NCI-H1092 (cell line): ENCODE data around the gene TLX1.

Experiments used
- DNase-seq: peaks from one replicate; lab custom pipeline; 2025; lab: John Stamatoyannopoulos, UW

Gene TLX1

DNA sequence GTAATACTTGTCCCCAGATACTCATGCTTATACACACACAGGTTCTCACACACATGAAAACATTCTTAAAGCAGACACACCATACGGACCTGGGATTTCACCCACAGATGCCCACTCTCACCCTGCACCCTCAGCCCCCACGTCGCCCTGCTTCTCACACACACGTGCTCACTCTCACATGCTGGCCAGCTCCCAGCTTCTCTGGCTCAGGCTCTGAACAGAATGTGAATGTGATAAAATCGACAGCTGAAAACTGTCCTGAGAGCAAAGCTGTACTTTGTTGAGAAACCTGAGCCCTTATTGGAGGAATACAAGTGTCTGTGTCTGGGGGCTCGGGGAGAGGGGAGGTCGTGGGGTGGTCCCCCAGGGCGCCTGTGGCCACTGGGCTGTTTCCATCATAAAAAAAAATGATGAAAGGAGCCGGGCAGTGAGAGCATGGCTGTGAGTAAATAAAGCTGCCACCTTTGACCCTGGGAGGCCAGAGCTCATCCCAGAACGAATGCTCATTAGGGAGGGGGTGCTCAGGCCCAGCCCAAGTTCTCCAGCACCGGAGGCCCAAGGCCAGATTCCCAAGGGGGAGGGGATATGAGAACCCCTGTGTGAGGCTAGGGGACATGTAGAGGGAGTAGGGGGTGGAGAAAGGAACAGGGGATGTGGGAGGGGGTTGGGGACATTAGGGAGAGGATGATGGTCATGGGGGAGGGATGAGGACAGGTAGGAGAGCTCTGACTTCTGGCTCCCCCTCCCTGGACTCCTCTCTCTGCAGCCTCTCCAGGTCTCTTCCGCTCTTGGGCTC is 18.1 kb upstream of the TLX1 start:
- no peak for DNase-seq

DNA sequence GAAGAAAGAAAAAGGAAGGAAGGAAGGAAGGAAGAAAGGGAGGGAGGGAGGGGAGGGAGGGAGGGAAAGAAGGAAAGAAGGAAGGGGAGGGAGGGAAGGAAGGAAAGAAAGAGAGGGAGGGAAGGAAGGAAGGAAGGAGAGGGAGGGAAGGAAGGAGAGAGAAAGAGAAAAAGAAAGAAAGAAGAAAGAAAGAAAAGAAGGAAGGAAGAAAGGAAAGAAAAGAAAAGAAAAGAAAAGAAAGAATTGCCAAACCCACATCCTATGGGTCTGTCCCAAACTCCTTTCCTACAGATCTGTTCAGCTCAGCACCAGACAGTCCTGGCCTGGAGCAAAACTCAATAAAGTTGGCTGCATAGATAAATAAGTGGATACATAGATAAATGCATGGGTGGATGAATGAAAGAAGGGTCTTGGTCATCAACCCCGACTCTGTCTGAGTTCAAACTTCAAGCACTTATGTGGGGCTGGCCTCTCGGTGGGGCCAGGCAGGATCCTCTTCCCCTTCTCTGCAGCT is 17.2 kb upstream of the TLX1 start:
- no peak for DNase-seq

DNA sequence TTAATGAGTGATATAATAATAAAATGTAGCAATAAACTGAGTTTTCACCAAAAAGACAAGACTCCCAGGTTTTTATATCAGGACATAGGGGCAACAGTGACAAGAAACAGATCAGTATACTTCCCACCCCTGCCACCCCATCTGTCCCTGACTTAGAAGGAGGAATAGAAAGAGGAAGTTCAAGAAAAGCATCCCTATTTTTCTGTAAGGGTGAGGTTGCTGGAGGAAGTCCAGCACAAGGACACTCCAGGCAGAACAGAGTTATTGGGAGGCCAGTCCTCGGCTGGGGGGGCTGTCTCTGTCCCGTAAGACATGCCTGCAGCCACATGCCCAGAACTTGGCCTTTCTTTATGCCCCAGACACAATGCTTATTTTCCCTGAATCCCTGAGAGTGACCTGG is 16.5 kb upstream of the TLX1 start:
- DNase-seq: no peak

DNA sequence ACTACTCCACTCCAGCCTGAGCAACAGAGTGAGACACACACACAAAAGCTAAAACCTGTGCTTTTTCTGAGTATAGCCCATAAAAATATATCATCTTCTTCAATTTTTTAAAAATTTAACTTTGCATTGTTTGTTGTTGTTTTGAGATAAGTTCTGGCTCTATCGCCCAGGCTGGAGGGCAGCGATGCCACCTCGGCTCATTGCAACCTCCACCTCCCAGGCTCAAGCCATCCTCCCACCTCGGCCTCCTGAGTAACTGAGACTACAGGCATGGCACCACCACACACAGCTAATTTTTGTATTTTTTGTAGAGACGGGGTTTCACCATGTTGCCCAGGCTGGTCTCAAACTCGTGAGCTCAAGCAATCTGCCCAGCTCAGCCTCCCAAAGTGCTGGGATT is 14.3 kb upstream of the TLX1 start:
- no peak for DNase-seq

DNA sequence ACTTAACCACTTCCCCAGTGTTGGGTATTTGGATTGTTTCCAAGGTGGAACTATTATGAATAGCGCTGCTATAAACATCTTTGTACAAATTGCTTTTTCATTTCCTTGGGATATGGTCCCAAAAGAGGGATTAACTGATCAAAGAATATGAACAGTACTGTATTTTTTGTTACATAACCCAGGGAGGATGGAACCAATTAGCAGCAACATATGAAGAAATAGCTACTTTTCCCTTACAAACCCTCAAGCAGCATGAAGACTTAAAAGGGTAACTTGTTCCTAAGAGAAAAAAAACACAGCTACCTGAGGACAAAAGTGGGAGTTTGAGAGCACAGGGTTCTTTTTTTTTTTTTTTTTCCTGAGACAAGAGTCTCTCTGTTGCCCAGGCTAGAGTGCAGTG is 13.1 kb upstream of the TLX1 start:
- no peak for DNase-seq

DNA sequence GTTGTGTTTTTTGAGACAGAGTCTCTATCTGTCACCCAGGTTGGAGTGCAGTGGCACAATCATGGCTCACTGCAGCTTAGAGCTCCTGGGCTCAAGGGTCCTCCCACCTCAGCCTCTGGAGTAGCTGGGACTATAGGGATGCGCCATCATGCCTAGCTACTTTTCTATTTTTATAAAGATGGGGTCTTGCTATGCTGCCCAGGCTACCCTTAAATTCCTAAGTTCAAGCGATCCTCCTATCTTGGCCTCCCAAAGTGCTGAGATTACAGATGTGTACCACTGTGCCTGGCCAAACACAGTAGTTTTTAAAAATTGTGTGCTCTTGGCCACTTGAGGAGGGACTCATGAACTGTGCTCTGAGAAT is 10.6 kb upstream of the TLX1 start:
- no peak for DNase-seq

DNA sequence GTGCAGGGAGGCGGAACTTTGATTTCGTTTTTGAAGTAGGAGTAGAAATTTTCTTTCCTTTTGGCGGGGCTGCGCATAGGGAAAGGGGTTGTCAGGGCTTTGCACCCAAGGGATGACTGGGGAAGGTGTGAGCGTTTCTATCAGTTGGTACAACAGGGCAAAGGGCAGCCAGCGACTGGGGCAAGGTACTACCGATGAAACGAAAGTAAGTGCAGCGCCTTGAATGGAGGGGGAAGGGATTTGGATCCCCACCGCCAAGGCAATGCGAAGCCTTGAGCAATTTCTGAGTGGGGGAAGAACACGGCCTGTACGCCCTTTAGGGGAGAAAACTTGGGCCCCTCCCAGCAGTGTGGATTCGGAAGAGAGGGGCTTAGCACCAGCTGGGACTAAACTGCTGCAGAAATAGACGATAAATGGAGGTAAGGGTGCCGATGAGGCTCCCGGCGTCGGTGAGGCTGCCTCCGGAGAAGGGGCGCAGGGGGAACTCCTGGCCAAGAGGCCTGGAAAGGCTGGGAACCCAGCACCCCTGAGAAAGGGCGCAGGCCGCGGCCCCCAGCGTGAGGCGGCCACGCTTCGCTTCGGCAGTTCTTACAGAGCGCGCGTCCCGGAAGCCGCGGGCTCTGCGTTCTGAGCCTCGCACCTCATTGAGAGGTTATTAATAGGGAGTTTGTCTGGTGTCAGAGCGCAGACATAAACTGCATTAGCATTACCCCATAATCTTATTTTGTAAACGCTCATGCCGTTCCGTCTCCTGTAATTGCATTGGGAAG is 10.0 kb upstream of the TLX1 start:
- DNase-seq: no peak

DNA sequence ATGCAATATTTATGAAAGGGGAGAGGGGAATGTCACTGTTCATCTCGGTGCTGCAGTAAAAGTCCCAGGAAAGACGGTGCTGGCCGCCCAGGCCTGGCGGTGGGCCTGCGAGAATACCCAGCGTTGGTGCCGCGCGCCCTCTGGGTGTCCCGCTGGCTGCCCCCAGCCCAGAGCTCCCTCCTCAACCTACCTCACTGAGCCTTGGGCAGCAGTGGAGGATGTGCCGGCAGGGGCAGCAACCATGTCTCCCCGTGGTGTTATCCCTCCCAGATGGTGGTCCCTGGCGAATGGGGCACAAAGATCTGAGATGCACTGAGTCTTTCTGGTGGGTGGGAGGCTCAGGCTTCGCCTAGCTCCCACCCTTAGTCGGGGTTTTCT is 9.5 kb upstream of the TLX1 start:
- no peak for DNase-seq

DNA sequence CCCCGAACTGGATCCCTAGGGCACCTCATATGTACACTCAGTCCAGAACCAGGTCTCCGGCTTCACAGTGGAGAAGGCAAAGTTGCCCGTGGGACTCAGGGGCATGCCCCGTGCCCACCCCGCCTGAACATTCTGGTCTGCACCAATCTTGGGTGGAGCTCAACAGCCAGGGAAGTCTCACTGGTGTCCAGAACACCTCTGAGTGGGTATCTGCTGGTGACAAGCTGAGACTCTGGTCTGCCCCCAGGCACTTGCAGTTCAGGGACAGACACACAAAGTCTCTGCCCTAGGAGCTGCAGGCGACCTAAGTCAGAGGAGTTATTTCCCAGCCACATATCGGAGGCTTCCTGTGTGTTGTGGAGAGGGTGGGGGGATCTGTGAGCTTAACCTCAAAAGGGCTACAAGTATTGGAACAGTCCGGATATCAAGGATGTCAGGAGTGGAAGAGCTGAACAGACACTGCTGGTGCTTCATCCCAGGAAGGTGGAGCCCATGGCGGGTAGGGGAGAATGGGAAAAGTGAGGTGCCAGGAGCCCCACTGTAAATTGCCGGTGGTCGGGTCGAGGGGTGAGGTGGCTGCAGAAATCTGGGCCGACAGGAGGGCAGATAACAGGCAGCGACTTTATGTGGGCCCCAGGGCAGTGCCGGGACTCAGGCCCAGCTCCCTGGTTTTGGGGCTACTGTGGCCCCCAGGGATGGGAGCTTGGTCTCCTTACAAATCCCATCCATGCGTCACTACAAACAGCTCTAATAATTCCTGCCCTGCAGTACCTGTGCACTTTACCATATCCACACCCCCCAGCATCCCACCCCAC is 8.6 kb upstream of the TLX1 start:
- no peak for DNase-seq

DNA sequence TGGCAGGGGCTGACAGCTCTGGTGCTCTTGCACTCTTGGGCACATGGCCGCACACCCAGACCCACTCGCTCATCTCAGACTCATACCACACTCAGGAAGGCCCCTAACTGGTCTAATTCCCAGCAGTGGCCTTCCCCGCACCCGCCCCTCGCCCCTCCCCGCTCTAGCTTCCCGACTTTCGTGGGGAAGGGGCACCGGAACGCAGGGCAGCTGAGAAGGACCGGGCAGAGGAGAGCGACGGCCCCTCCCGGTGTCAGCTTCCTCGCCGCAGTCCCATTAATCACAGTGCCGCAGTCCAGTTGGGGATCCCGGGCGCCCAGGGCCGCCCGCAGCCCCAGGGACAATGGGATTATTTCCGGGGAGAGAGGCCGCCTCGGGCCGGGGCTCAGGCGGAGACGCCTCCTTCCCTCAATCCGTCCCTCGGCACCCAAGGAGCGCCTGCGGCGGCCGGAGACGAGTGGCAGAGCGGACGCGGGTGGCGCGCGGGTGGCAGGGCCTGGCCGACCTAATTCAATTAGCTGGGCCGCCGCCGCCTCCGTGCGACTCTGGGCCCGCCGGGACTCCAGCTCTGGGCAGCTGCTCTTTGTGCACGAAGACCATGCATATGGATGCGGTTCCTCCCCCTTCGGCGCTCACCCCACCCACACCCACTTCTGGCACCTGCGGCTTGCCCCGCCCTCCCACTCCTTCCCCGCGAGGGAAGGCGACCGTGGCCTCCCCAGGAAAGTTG is 7.8 kb upstream of the TLX1 start:
- DNase-seq: no peak

DNA sequence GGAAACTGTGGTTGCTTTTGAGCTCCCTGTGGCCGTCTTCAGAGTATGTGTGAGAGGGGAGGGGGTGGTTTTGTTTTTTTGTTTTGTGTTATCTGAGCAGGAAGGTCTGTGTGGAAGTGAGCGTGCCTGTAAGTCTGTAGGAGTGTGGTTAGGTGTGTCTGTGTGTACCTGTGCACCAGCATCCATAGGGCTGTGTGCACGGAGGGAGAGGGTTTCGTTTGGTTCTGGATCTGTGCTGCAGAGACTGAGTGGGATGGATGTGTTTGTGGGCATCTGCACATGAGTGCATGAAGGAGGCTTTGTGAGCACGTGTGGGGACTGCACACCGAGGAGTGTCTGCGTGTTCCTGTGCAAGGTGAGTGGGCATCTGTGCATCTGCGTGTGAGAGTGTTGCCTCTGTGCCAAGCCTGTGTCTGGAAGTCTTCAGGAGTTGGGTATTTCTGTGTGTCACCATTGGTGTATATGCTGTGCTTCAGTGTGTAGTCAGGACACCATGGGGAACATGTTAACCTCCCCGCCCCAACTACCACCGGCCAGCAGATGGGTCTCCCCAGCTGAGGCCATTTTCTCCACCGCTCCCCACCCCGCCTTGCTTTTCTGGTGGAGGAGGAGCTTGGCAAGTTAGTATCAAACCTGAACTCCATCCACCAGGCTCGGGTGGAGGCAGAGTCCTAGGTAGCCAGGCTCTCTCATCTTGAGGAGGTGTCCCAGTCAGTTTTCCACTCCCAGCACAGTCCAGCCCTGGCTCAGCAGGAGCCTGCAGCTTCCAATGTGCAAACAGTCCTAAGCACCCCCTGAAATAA is 7.1 kb upstream of the TLX1 start:
- DNase-seq: no peak

DNA sequence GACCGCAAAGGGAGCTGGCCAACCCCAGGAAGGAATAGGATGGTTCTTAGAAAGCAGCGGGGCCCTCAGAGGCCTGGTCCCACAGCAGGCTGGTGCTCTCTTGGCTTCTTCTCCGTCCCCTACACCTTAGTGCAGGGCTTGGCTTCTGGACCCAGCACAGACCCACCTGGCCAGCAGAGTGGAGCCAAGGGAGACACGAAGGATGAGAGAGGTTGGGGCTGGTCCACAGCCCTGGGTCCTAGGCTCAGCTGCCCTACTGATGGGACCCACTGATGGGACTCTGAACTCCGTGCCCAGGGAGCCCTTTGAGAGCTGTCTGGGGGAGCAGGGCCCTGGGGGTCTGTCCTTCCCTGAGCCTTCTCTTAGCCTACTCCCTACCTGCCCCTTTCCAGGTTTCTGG is 6.2 kb upstream of the TLX1 start:
- DNase-seq: no peak

DNA sequence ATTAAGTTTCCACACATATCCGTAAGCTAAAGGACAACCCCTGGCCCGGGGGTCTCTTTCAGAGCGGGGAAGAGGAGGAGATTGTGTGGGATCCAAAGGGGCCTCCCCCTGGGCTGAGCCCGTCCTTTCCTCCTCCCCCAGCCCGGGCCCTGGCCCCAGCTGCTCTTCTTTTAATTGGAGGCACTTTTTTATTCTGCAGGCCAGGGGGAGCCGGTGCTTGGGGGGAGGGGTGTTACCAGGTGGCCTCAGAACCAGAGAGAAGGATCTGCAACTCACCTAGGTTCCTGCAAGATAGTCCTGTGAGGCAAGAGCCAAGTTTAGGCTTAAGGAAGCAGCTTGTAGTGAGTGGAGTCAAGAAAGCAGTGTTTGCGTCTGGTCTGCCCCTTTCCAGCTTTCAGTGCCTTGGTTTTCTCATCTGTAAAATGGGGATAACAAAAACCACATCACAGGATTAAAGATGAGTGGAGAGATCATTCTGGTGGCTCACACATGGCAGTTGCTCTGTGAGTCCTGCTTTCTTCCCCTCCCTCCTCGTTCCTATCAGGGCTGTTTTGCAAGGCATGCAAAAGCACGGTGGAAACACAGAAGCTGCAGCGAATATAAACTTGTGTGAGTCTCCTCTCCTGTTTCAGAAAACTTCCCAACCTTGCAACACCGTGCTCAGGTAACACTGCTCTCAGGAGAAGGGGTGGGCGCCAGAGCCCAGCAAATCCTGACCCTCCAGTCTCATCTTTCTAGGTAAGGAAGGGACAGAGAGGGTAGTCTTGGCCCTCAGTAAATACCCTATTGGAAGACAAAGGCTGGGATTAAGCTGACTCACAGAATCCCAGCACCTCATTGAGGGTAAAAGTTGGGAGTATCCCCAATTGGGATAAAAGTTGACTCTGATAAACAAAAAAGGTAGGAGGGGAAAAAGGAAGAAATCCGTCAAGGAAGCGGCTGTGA is 4.1 kb upstream of the TLX1 start:
- DNase-seq: no peak

DNA sequence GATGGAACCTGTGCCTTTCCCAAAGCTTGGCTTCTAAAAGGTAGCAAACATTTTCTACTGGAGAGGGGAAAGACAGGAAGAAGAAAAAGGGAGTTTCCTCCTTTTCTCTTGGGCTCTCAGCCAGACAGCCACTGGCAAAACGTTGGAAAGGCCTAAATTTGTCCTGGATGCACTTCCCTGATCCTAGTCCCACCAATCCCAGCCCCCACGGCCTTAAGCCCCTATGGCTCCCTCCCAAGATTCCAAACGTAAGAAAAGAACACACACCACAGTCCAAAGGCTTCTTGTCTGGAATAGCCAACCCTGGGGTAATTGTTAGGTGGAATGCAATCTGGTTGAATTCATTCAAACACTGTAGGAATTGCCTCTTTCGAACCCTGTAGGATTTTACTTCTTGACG is 959 bp upstream of the TLX1 start:
- no peak for DNase-seq

DNA sequence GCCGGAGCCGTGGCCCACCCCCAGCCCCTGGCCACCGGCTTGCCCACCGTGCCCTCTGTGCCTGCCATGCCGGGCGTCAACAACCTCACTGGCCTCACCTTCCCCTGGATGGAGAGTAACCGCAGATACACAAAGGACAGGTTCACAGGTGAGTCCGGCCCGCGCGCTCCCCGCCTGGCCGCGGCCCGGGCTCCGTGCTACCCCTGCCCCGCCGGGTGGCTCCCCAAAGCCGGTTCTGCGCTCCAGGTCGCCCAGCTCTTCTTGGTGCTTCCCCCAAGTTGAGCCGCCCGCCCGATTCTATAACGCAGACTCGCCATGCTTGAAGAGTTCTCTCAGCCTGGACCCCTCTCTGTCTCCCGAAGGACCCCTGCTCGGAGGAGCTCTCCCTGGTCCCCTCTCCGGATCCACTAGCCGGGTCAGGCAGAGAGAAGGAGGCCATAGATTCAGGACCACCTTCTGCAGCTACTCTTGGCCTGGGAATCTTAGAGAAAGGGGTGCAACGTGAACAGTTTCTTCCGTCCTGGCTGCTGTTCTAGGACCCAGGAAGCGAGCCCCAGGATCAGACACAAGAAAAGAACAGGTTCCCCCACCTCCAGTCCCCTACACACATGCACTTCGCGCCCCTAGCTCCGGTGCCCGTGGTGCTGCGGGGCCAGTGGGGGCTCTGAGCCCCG is 999 bp downstream of the TLX1 start:
- no peak for DNase-seq

DNA sequence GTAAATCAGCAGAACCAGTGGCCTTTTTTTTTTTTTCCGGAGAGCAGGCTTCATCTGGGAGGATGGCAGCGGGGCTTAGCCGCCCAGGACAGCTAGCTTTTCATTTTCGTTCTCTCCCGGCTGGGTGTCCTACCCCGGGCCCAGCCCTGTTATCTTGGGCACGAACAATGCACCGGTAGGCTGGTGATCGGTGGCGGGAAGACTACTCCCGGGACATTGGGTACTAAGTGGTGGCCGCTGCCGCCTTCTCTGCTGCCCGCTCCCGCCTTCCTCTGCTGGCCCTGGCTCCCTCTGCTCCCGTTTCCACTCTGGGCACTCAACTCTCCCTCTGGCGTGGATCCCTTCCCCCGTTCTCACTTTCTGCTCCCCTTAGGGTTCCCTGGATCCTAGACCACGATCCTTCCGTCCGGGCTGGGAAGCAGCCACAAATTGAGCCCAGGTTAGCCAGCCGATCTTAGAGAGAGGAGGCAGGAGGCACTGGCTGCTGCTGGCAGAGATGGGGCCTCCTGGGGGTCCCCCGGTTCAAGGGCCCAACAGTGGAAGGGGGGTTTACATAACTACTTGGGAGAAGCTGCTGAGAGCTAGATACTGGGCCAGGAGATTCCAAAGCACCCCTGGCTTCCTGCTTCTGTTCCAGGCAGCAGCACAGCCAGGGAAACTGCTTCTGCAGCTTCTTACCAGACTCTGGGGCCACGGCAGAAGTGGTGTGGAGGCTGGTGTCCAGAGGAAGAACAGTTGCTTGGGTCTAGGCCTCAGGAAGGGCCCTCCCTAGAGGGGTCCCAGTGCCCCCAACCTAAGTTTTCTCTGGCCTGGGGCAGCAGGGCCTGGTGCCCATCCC is 1.8 kb downstream of the TLX1 start:
- DNase-seq: no peak

DNA sequence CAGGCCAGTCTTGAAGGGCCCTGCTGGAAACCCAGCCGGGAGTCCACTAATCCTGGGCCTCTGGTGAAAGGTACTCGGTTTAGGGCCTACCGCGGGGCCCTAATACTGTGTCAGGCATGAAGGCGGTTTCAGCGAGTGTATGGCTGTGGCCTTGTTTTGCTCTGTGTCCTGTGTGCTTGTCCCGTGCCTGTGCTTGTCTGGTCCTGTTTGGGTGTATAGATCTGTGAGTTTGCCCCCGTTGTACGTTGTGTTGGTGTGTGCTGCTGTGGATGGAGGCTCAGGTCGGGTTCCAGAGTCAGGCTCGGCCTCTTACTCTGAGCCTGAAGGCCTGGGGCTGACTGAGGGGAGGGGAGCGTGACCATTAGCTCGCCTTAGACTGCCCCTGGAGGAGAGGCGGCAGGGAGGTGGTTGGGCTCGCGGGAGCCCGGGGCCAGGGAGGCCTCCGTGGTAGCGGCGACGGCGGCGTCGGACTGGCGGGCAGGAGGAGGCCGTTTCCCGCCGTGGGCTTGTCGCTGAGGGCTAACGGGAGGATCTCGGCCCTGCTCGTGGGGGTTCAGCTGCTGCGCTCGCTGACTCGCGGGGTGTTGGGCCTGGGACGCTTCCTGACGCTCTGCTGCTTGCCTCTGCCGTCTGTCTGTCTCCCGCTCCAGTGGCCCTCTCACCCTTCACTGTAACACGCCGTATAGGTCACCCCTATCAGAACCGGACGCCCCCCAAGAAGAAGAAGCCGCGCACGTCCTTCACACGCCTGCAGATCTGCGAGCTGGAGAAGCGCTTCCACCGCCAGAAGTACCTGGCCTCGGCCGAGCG is 2.6 kb downstream of the TLX1 start:
- DNase-seq: no peak
